Neural cell (in vitro differentiated cells): ENCODE data around the gene HDGF. TPM values are rescaled to one million over a fixed set of nuclear protein-coding genes. Genes with fewer than 3 reads are reported as not detected.

Source experiments
- H2AFZ ChIP-seq: fragments of 200-600, 300-800 bp; sonication (generic), shearing (Covaris generic); 2 replicates; pipeline ENCODE4 v1.6.0; 2014; ENCODE audit warnings: low read depth, mild to moderate bottlenecking, antibody characterized with exemption, low read length, moderate library complexity
- H3F3A ChIP-seq: fragments of 200-600 bp; shearing (Covaris generic); 2 replicates; pipeline ENCODE4 v1.6.1; 2016; ENCODE audit warnings: mild to moderate bottlenecking, moderate library complexity, mixed read lengths, antibody characterized with exemption, low read length; ENCODE audit not compliant: insufficient read depth, poor library complexity, severe bottlenecking
- H3K27ac ChIP-seq: fragments of 200-600, 300-800 bp; sonication (generic), shearing (Covaris generic); 2 replicates; pipeline ENCODE4 v1.5.1; 2014; ENCODE audit warnings: mild to moderate bottlenecking, low read length, moderate library complexity
- H3K27me3 ChIP-seq: fragments of 300-800, 200-600 bp; sonication (generic), shearing (Covaris generic); 2 replicates; pipeline ENCODE4 v1.6.0; 2014; ENCODE audit warnings: mild to moderate bottlenecking, low read depth, low read length, moderate library complexity; ENCODE audit not compliant: insufficient read depth
- H3K36me3 ChIP-seq: fragments of 300-800, 200-600 bp; sonication (generic), shearing (Covaris generic); 2 replicates; pipeline ENCODE4 v1.5.1; 2014; ENCODE audit warnings: mild to moderate bottlenecking, antibody characterized with exemption, low read length, moderate library complexity; ENCODE audit not compliant: insufficient read depth
- H3K4me2 ChIP-seq: fragments of 300-800, 200-600 bp; sonication (generic), shearing (Covaris generic); 2 replicates; pipeline ENCODE4 v1.6.0; 2014; ENCODE audit warnings: mild to moderate bottlenecking, low read length
- H3K4me3 ChIP-seq: fragments of 300-800, 200-600 bp; sonication (generic), shearing (Covaris generic); 2 replicates; pipeline ENCODE4 v1.5.1; 2014; ENCODE audit warnings: mild to moderate bottlenecking, low read length, moderate library complexity
- H3K79me2 ChIP-seq: fragments of 200-600 bp; shearing (Covaris generic); replicated peaks from 2 replicates; pipeline ENCODE4 v1.6.0; 2014; ENCODE audit warnings: mild to moderate bottlenecking, low read length, moderate library complexity; ENCODE audit not compliant: insufficient read depth
- H3K9ac ChIP-seq: fragments of 300-800, 200-600 bp; sonication (generic), shearing (Covaris generic); 2 replicates; pipeline ENCODE4 v1.6.1; 2016; ENCODE audit warnings: mild to moderate bottlenecking, low read length, mixed read lengths
- H3K9me2 ChIP-seq: fragments of 200-600 bp; shearing (Covaris generic); 2 replicates; pipeline ENCODE4 v1.6.1; 2016; ENCODE audit warnings: mild to moderate bottlenecking, low read length, mixed read lengths; ENCODE audit not compliant: insufficient read depth
- H3K9me3 ChIP-seq: fragments of 200-600, 300-800 bp; sonication (generic), shearing (Covaris generic); 2 replicates; pipeline ENCODE4 v1.6.1; 2016; ENCODE audit warnings: mild to moderate bottlenecking, mixed run types, low read length, moderate library complexity, mixed read lengths
- H4K20me1 ChIP-seq: fragments of 200-600 bp; shearing (Covaris generic); 2 replicates; pipeline ENCODE4 v1.6.1; 2016; ENCODE audit warnings: mild to moderate bottlenecking, mixed run types; ENCODE audit not compliant: insufficient read depth
- CTCF ChIP-seq: fragments of 450-650 bp; IDR thresholded peaks from 2 replicates; pipeline ENCODE4 v1.5.1; 2014; ENCODE audit warnings: antibody characterized with exemption, mild to moderate bottlenecking, moderate library complexity; ENCODE audit not compliant: poor library complexity, severe bottlenecking
- EP300 ChIP-seq: fragments of 450-650 bp; conservative IDR thresholded peaks from 2 replicates; pipeline ENCODE4 v1.6.1; 2014; ENCODE audit warnings: antibody characterized with exemption, mild to moderate bottlenecking, moderate library complexity; ENCODE audit not compliant: poor library complexity, severe bottlenecking
- EZH2 ChIP-seq: fragments of 200-600, 300-800 bp; shearing (Covaris generic), sonication (generic); IDR thresholded peaks from 2 replicates; pipeline ENCODE4 v1.6.1; 2014; ENCODE audit warnings: antibody characterized with exemption, low read length, borderline replicate concordance, mild to moderate bottlenecking; ENCODE audit not compliant: insufficient read depth, poor library complexity, severe bottlenecking
- MXI1 ChIP-seq: fragments of 450-650 bp; conservative IDR thresholded peaks from 2 replicates; pipeline ENCODE4 v1.6.1; 2014; ENCODE audit warnings: antibody characterized with exemption, mild to moderate bottlenecking; ENCODE audit not compliant: poor library complexity, severe bottlenecking
- POLR2AphosphoS5 ChIP-seq: IDR thresholded peaks from 2 replicates; pipeline ENCODE4 v1.6.1; 2012
- RAD21 ChIP-seq: fragments of 450-650 bp; conservative IDR thresholded peaks from 2 replicates; pipeline ENCODE4 v1.6.1; 2014; ENCODE audit warnings: antibody characterized with exemption, mild to moderate bottlenecking, moderate library complexity
- REST ChIP-seq: IDR thresholded peaks from 2 replicates; pipeline ENCODE4 v1.6.1; 2012; ENCODE audit warnings: borderline replicate concordance
- SMC3 ChIP-seq: fragments of 450-650 bp; conservative IDR thresholded peaks from 2 replicates; pipeline ENCODE4 v1.6.1; 2014; ENCODE audit warnings: antibody characterized with exemption, mild to moderate bottlenecking, moderate library complexity; ENCODE audit not compliant: poor library complexity
- TAF1 ChIP-seq: IDR thresholded peaks from 2 replicates; pipeline ENCODE4 v1.6.1; 2012; ENCODE audit warnings: low read depth
- polyA plus RNA-seq: library from polyadenylated mRNA; depleted of rRNA; stranded (reverse); fragments of >200 nt; gene quantifications from 2 replicates; pipeline ENCODE4 v1.2.3, GENCODE V29; 2014

Gene HDGF
- polyA plus RNA-seq, 1 donor from 2014 or later = 138 TPM

- no peaks in the 10 kb centered on the region for H4K20me1 ChIP-seq
- no peak overlapping the region for H2AFZ ChIP-seq
- no peak for TF ChIP-seq CTCF
- no peak for TF ChIP-seq REST
- TF ChIP-seq TAF1 = no peak
- no peak for TF ChIP-seq POLR2AphosphoS5
- TF ChIP-seq RAD21 = no peak
- no peak for TF ChIP-seq EZH2
- no peak for TF ChIP-seq MXI1
- no peak for TF ChIP-seq EP300
- TF ChIP-seq SMC3 = no peak
- no peak overlapping the region for H3K27ac ChIP-seq
- no peak overlapping the region for H3K4me3 ChIP-seq
- H3K79me2 ChIP-seq = no peaks in the 10 kb centered on the region
- no peak overlapping the region for H3K4me2 ChIP-seq
- no peaks in the 10 kb centered on the region for H3F3A ChIP-seq
- no peaks in the 10 kb centered on the region for H3K36me3 ChIP-seq
- H3K27me3 ChIP-seq = peaks cover 2% of the 10 kb centered on the region
- no peak overlapping the region for H3K9ac ChIP-seq
- no peaks in the 10 kb centered on the region for H3K9me2 ChIP-seq
- H3K9me3 ChIP-seq = no peaks in the 10 kb centered on the region
These were observed 52.5 kb downstream of the HDGF start for GRCh38 chr1:156698995-156699394.

GRCh38 chr1:156697481-156697880, 54.0 kb downstream of the HDGF start:
- no peaks in the 10 kb centered on the region for H4K20me1 ChIP-seq
- TF ChIP-seq REST = no peak
- no peak for TF ChIP-seq TAF1
- TF ChIP-seq MXI1 = no peak
- no peak for TF ChIP-seq EZH2
- no peak for TF ChIP-seq EP300
- TF ChIP-seq RAD21 = no peak
- TF ChIP-seq SMC3 = no peak
- TF ChIP-seq CTCF = no peak
- TF ChIP-seq POLR2AphosphoS5 = no peak
- H2AFZ ChIP-seq = no peak overlapping the region
- H3K27me3 ChIP-seq = no peaks in the 10 kb centered on the region
- no peak overlapping the region for H3K4me3 ChIP-seq
- H3K79me2 ChIP-seq = no peaks in the 10 kb centered on the region
- no peaks in the 10 kb centered on the region for H3K9me3 ChIP-seq
- no peak overlapping the region for H3K9ac ChIP-seq
- no peaks in the 10 kb centered on the region for H3K36me3 ChIP-seq
- H3K4me2 ChIP-seq = no peak overlapping the region
- H3K27ac ChIP-seq = no peak overlapping the region
- H3F3A ChIP-seq = no peaks in the 10 kb centered on the region
- H3K9me2 ChIP-seq = no peaks in the 10 kb centered on the region
